Epithelial cell of proximal tubule (primary cell): ENCODE measurements around the gene FAM240A. TPM values are rescaled to one million over a fixed set of nuclear protein-coding genes. Genes with fewer than 3 reads are reported as not detected.

Experiments used
- DNase-seq: peaks from one replicate; pipeline ENCODE4 v3.0.0-alpha.2; 2011; ENCODE audit warnings: low read depth
- H3K4me3 ChIP-seq: 2 replicates; pipeline ENCODE4 v1.5.1; 2011; ENCODE audit warnings: low read depth, mild to moderate bottlenecking, low read length
- total RNA-seq: library from RNA; depleted of rRNA; stranded (reverse); fragments of >200 nt; gene quantifications from 2 replicates; pipeline ENCODE4 v1.2.3, GENCODE V29; 2015
- TF ChIP-seq, protein P1 (sequence below): conservative IDR thresholded peaks from 2 replicates; pipeline ENCODE4 v1.5.1; 2012; ENCODE audit warnings: low read depth, mild to moderate bottlenecking, low read length

Gene FAM240A
- total RNA-seq, 1 donor from 2014 or later, result not detected

DNA sequence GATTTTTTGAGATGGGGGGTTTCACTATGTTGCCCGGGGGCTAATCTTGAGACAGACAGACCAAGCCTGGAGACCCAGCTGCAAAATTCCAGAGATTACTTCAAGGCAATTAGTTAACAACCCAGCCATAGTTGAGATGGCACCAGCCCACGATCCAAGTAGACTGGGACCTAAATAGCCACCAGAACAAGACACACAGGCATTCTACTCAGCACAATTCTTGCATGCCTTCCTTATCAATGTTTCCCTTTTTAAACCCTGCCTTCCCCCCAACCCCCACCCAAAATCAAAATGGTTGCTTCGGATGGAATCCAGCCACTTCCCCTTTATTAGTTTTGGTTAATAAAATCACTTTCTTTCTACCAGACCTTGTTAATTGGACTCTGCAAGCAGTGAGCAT, 28.6 kb downstream of the FAM240A start:
- TF ChIP-seq, protein P1, sequence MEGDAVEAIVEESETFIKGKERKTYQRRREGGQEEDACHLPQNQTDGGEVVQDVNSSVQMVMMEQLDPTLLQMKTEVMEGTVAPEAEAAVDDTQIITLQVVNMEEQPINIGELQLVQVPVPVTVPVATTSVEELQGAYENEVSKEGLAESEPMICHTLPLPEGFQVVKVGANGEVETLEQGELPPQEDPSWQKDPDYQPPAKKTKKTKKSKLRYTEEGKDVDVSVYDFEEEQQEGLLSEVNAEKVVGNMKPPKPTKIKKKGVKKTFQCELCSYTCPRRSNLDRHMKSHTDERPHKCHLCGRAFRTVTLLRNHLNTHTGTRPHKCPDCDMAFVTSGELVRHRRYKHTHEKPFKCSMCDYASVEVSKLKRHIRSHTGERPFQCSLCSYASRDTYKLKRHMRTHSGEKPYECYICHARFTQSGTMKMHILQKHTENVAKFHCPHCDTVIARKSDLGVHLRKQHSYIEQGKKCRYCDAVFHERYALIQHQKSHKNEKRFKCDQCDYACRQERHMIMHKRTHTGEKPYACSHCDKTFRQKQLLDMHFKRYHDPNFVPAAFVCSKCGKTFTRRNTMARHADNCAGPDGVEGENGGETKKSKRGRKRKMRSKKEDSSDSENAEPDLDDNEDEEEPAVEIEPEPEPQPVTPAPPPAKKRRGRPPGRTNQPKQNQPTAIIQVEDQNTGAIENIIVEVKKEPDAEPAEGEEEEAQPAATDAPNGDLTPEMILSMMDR, result no peak
- no peak for DNase-seq
- H3K4me3 ChIP-seq, result no peak overlapping the region

DNA sequence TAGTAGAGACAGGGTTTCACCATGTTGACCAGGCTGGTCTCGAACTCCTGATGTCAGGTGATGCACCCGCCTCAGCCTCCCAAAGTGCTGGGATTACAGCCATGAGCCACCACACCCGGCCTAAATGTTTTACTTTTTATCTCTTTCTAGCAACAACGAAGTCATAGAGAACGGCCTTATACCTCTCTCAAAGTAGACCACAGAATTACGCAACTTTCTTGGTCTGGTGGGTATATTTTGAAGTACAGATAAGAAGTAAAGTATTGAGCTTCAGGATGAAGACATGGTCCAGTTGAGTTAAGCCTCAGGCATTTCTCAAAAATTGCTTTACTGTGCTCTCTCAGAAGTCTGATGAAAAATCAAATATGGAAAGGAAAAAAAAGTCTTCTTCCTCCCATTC, 30.6 kb downstream of the FAM240A start:
- DNase-seq, result no peak
- TF ChIP-seq, protein P1, result no peak
- no peak overlapping the region for H3K4me3 ChIP-seq

DNA sequence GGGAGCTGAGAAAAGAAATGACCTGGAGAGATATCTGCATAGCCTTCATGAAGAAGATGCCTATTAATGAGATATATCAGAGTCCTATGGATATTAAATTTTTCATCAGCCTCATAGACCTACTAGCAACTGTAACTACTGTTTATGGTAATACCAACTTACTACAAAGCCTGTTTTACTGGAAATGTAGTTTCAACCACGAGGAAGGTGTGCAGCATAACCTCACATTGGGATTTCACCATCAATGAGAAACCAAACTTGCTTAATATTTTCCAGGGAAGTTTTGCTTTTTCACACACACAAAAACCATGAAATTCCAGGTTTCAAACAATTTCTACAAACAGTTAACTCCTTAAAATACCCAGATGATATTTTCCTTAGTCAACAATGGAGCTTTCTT, 31.4 kb downstream of the FAM240A start:
- TF ChIP-seq, protein P1, result no peak
- H3K4me3 ChIP-seq, result no peak overlapping the region
- no peak for DNase-seq

DNA sequence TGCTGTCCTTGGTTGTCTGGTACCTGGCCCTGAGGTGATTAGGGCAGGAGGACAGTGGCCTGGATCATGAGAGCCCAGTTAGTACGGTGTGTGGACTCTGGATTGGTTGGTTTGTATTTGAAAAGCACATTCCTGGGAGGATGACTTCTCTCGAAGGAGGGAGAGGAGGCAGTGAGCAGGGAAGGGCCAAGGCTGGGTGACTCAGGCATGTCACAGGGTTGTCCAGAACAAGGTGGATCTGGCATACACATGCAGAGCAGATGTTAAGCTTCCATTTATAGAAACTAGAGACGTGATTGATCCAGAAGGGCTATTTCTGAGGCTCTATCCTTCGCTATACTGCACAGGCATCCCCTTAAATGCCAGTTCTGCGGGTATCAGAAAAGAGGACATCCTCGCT, 34.4 kb downstream of the FAM240A start:
- DNase-seq, result no peak
- TF ChIP-seq, protein P1, result no peak
- H3K4me3 ChIP-seq, result no peak overlapping the region

DNA sequence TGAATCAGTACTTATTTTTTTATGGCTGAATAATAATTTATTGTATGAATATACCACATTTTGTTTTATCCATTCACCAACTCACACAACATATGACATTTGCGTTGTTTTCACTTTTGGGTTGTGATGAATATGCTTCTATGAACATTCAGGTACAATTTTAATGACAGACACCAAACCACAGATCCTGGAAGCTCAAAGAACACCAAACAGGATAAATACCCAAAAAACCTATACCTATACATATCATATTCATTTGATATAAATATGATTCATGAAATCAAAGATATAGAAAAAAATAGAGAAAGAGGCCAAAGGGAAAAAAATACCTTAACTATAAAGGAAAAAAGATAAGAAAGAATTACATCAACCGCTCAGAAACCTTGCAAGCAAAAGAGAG, 35.8 kb downstream of the FAM240A start:
- DNase-seq, result no peak
- no peak overlapping the region for H3K4me3 ChIP-seq
- TF ChIP-seq, protein P1, result no peak

DNA sequence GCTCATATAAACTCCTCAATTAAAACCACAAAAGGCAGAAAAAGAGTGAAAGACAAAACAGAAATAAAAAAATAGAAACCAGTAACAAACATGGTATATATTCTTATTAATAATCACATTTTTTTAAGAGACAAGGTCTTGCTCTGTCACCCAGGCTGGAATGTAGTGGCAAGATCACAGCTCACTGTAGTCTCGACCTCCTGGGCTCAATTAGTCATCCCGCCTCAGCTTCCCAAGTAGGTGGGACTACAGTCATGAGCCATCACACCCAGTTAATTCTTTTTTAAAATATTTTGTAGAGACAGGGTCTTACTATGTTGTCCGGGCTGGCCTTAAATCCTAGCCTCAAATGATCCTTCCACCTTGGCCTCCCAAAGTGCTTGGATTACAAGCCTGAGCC, 37.1 kb downstream of the FAM240A start:
- no peak for DNase-seq
- TF ChIP-seq, protein P1, result no peak
- H3K4me3 ChIP-seq, result no peak overlapping the region

DNA sequence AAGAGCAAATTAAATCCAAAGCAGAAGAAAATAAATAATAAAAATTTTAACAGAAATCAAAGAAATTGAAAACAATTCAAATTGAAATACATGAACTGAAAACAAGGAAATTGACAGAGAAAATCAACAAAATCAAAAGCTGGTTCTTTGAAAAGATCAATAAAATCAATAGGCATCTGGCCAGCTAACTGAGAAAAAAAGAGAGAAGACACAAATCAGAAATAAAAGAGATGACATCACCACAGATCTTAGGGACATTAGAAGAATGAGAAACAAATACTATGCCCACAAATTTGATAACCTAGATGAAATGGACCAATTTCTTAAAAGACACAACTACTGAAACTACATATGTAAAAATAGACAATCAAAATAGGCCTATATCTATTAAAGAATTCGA, 38.8 kb downstream of the FAM240A start:
- TF ChIP-seq, protein P1, result no peak
- no peak for DNase-seq
- H3K4me3 ChIP-seq, result no peak overlapping the region
